GM13976 (cell line): Measurements from ENCODE around the gene ODF2L.
"Not testable (repeated sequence)": the region's sequence is repeated elsewhere in the genome, so short reads cannot be mapped to it uniquely, and the experiment has no call there.

Experiments
- DNase-seq: peaks from one replicate; pipeline ENCODE4 v3.0.0; 2012; ENCODE audit warnings: low spot score
- in situ Hi-C: fragments of 300-500 bp; cut with MboI; formaldehyde crosslinking; loops from one replicate; pipeline ENCODE4 v1.12.0; 2022; ENCODE audit warnings: low sequenced_read_pairs, mixed read lengths, inconsistent platforms; ENCODE audit not compliant: unreplicated experiment
- TF ChIP-seq, protein P1 (sequence below): IDR thresholded peaks from 2 replicates; pipeline ENCODE4 v1.5.1; 2012; ENCODE audit warnings: borderline replicate concordance, mild to moderate bottlenecking; ENCODE audit not compliant: insufficient read depth; ENCODE audit errors: extremely low read depth, missing control alignments, control extremely low read depth

Gene ODF2L

DNA sequence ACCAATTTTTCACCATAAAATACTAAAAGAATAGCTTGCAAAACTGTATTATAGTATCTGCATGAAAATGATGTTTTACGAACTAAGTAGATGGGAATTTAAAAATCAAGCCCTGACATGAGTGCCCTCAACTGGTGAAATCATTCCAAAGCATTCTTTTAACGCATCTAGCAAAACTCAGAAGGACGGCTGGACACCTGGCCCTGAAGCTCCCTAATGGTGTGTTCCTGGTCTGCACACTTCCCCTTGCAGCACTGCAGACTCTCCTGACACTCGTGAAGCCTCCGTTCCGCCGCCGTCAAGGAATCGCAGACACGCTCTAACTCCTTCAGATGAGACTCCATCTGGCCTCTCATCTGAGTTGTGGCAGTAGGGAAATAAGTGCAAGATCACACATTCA, 39.9 kb downstream of the ODF2L start:
- in situ Hi-C loops: no loop called here
- DNase-seq: no peak
- TF ChIP-seq, protein P1, sequence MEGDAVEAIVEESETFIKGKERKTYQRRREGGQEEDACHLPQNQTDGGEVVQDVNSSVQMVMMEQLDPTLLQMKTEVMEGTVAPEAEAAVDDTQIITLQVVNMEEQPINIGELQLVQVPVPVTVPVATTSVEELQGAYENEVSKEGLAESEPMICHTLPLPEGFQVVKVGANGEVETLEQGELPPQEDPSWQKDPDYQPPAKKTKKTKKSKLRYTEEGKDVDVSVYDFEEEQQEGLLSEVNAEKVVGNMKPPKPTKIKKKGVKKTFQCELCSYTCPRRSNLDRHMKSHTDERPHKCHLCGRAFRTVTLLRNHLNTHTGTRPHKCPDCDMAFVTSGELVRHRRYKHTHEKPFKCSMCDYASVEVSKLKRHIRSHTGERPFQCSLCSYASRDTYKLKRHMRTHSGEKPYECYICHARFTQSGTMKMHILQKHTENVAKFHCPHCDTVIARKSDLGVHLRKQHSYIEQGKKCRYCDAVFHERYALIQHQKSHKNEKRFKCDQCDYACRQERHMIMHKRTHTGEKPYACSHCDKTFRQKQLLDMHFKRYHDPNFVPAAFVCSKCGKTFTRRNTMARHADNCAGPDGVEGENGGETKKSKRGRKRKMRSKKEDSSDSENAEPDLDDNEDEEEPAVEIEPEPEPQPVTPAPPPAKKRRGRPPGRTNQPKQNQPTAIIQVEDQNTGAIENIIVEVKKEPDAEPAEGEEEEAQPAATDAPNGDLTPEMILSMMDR: no peak

DNA sequence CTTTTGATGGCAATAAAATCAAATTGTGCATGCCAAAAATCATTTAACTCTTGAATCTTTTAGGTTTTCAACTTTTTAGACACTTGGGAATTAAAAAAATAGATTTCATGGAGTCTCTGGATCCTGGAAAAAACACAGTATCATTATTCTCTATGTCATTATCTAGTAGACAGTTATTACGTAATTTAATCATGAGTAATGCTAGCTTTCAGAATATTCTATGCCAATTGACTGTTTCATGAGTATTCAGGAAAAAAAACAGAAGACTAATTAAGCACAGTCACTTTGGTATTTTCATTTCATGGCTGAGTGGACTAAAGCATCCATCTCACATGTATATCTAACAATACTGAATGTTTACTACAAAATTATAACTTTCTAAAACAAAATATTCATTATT, 44.0 kb downstream of the ODF2L start:
- DNase-seq: no peak
- in situ Hi-C loops: no loop called here
- TF ChIP-seq, protein P1: no peak

DNA sequence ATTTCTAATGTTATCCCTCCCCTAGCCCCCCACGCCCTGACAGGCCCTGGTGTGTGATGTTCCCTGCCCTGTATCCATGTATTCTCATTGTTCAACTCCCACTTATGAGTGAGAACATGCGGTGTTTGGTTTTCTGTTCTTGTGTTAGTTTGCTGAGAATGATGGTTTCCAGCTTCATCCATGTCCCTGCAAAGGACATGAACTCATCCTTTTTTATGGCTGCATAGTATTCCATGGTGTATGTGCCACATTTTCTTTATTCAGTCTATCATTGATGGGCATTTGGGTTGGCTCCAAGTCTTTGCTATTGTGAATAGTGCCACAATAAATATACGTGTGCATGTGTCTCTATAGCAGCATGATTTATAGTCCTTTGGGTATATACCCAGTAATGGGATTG, 45.9 kb downstream of the ODF2L start:
- in situ Hi-C loops, DNase-seq: not testable (repeated sequence)

DNA sequence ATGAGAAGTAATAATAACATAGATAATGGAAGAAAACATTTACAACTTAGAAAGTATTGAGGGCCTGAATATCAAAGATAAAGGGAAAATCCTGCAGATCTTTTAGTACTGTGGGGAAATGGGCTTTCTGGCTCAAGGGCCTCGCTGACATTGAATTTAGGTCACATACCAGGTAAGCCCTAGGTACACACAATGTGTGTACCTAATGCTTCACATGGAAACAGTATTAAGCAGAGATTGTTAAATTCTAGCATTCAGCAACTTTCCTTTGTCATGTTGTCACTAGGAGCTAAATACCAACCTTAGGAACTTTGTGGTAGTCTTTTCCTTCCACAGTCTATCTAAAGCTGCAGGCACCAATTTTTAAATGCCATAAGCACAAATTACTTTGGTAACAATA, 49.7 kb downstream of the ODF2L start:
- TF ChIP-seq, protein P1: no peak
- in situ Hi-C loops: no loop called here
- no peak for DNase-seq

DNA sequence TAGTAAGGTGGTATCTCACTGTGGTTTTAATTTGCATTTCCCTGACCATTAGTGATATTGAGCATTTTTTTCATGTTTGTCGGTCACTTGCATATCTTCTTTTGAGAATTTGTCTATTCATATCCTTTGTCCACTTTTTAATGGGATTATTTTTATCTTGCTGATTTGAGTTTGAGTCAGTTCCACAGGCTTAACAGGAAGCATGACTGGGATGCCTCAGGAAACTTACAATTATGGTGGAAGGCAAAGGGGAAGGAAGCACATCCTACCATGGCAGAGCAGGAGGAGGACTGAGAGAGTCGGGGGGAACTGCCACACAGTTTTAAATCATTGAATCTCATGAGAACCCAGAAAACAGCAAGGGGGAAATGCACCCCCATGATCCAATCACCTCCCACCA, 51.1 kb downstream of the ODF2L start:
- no peak for DNase-seq
- in situ Hi-C loops: no loop called here
- TF ChIP-seq, protein P1: no peak

DNA sequence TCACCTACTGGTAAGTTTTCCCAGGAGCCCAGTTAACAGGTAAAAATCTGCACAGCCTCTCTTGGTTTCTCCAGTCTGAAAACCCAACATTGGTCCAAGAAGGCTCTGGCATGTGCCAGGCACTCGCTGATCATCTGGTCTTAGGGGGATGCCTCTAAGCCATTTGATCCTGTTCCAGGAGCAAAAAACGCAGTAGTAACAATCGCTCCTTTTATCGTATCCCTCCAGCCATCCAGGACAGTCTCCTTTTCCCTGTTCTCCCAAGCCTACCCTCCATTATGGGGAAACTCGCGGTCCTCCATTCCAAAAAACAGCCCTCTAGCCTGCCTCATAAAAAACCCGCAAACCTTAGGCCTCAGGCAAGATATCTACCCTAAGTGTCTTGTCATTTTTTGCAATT, 56.2 kb downstream of the ODF2L start:
- TF ChIP-seq, protein P1: no peak
- no peak for DNase-seq
- in situ Hi-C loops: no loop called here

DNA sequence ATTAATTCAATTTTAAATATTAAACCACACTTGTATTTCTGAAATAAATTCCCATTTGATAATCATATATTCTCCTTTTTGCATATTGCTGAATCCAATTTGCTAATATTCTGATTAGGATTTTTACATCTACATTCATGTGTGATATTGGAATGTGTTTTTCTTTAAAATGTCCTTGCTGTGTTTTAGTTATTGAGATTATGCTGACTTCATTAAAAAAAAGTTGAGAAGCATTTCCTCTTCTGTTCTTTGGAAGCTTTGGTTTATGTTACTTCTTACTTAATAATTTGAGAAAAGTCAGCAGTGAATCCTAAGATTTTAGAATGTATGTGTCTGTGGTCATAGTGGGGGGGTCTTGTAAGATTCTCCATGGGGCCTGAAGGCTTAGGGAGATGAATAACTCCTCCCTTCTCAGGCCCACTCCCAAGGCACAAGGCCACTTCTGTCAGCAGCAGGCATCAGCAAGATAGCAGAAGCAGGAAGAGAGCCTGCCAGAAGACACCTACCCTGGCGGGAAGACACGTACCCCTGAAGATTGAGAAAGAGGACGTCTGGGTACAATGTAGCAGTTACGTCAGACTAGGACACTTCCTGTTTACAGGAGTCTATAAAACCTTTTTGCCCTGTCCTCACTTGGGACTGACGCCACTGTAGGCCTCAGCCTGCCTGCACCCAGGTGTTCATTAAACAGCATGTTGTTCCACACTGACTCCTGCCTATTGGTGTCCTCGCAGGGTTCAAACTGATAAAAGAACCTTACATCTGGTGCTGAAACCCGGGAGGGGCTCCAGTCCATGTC, 56.9 kb downstream of the ODF2L start:
- DNase-seq: no peak
- TF ChIP-seq, protein P1: no peak
- in situ Hi-C loops: no loop called here
